NCI-H748 treated with DMSO at 0.1 percent for 48 hours (cell line): Measurements from ENCODE around the gene AOPEP.

Experiments
- DNase-seq: peaks from one replicate; lab custom pipeline; 2025; lab: John Stamatoyannopoulos, UW

Gene AOPEP

DNA sequence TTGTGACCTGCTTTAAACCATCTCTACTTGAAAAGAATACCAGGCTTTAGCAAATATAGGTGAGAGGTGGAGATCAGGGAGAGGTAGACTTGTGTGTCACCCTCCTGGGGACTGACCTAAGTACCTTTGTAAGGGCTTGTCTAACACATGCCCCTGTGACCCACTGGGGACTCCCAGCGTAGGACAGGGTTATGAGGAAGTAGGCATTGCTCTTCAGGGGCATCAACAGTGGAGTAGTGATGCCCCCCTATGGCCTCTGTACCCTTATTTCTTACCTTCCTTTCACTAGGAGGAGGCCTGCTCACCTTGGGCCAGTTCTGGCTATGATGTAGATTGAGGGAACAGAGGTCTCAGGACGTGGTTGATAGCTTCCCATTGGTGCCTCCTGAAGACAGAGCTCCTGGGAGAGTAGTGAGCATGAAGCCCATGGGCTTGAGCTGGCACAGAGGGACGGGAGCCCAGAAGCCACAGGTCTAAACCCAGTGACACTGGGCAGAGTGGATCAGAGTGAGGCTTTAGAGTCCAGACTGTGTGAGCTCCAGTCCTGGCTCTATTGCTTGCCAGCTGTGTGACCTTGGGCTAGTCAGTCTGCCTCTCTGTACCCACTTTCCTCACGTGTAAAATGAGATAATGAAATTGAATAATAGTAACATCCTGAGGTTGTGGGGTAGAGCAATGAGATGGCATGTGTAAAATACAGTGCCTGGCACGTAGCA is 191.7 kb downstream of the AOPEP start:
- DNase-seq, result no peak

DNA sequence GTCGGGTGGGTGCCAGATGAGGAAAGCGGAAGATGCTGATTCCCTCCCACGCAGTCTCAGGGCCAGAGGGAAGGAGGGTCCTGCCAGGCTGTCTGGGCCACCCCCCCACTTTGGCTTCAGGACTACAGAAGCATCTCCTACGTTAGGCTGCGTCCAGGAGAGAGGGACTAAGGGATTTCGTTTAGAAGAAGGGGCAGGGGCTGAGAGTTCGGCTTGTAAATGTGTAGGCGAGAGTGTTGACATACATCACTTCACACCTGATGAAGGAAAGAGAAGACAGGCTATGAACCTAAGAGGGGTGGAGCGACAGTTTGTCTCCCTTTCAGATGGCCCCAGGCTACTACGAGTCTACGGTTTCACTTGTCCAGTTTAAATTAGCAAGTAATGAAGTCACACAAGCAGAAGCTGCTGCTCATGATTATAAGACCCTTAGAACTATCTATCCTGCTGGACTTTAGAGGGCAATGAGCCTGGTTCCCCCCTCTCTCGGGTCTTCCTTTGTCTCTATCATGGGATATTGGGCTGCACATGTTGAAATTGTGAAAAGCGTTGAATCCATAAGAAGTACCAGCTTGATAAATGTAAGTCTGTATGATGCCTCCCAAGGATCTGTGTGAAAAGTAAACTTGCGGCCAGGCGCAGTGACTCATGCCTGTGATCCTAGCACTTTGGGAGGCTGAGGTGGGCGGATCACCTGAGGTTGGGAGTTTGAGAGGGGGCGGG is 193.0 kb downstream of the AOPEP start:
- DNase-seq, result no peak

DNA sequence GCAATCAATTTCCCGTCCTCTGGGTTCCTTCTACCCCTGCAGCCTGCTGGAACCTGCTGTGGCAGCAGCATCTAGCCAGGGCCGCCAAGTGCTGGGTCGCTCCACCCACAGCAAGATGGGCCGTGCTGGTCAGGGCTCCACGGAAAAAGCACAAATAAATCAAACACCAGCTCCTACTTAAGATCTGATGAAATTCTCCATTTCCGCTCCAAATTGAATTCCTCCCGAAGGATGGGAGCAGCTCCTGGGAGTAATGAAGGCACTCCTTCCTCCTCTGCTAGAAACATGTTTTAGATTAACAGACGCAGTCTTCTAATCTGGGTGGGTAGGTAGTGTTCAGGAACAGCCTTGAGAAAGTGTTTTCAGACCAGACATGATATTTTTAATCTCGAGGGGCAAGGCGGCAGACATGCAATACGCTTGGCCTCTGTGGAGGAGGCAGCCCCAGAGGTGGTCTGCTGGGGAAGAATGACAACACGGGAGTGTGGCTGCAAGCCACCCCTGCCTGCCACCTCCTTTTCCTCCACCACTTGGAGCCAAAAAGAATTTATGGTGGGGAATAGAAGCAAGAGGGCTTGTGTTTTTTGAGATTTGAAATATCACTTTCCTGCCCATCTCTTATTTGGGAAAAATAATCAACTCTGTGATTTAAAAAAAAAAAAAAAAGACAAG is 194.1 kb downstream of the AOPEP start:
- DNase-seq, result no peak

DNA sequence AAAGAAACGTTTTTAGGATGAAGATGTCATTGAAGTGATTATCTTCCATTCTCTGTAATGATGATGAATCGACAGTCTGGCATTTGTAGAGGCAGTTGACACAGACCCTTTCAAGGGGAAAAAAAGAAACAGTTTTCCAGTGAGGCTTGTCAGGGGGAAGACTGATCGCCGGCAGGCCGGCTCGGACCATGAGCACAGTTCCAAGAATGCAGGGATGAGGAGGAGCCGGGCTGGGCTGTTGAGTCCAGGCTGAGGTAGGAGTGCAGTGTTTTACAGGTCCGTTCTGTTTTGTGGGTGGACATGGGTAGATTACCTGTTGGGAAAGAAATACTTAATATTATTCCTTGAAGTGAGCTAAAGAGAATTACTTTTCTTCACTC is 194.6 kb downstream of the AOPEP start:
- DNase-seq, result no peak

DNA sequence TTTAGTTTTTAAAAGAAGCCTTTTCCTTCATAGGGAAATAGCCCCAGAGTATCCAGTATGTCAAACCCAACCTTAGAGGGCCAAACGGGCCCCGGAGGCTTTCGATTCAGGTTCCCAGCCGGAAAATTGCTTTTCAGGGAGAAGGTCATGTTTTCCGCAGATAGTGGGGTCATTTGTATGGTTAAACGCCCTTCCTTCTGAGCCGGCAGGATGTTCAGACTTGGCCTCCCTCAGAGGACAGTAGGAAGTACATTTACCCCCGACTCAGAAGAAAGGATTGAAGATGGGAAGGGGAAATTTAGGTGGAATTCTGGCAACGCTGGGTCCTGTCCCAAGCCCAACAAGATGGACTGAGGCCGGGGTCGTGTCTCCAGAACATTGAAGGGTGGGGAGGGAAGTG is 195.2 kb downstream of the AOPEP start:
- DNase-seq, result no peak

- DNase-seq, result no peak
These were observed 195.7 kb downstream of the AOPEP start for GRCh38 chr9:94922098-94922607.

DNA sequence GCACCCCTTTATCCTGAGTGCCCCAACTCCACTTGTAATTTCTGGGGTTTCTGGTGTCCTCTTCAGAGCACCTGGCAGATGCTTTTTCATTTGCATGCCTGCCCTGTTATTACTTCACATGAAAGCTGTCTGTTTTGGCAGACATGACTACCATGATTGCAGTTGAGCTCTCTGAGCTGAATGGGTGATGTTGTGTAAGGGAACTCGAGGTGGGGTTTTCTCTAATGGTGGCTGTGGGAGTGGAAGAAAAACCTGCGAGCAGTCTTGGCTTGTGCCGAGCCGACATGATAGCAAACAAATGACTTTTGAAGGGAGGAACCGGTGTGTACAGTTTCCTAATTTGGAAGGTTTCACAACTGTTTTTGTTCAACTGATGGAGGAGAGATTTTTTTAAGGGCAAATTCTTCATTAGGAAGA is 196.2 kb downstream of the AOPEP start:
- no peak for DNase-seq

GRCh38 chr9:94923326-94924089 is 197.0 kb downstream of the AOPEP start:
- no peak for DNase-seq

- DNase-seq, result no peak
These were observed 199.4 kb downstream of the AOPEP start for GRCh38 chr9:94925751-94926430.

DNA sequence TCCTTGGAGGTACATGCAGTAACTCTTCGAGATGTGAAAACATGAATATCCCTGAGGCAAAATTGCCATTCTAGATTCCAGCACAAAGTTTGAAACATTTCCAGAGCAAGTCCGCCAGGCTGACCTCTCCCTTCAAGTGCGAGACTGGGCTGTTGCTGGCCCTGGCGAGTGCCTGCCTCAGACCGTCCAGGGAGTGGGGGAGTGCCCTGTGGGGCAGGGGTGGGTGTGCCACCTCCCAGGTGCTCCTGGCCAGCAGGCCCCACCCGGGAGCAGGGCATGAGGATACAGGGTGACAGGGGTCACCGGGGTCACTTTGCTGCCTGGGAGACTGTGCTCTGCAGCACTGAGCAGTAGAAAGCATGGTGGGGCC is 199.9 kb downstream of the AOPEP start:
- no peak for DNase-seq

DNA sequence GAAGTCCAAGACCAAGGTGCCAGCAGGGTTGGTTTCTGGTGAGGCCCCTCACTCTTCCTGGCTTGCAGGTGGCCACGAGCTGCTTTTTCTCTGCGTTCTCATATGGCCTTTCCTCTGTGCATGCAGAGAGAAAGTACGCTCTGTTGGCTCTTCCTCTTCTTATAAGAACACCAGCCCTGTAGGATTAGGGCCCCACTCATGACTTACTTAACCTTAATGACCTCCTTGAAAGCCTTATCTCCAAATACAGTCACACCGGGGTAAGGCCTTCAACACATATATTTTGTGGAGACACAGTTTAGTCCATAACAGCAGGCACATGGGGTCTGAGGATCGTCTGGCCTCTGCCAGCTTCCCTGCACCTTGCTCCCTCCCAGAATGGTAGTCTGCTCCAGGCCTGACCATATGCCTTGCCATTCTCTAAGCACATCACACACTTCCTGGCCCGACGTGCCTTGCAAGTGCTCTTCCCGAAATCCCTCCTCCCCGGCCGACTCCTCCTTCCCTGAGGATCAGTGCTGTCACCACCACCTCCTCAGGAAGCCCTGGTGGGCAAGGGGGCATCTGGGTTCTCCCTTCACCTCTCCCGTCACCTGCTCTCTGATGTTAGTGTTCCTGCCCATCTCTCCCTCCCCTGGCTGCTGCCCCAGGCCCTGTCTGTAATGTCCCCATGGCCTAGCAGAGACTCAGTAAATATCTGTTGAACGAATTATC is 200.7 kb downstream of the AOPEP start:
- DNase-seq, result no peak

DNA sequence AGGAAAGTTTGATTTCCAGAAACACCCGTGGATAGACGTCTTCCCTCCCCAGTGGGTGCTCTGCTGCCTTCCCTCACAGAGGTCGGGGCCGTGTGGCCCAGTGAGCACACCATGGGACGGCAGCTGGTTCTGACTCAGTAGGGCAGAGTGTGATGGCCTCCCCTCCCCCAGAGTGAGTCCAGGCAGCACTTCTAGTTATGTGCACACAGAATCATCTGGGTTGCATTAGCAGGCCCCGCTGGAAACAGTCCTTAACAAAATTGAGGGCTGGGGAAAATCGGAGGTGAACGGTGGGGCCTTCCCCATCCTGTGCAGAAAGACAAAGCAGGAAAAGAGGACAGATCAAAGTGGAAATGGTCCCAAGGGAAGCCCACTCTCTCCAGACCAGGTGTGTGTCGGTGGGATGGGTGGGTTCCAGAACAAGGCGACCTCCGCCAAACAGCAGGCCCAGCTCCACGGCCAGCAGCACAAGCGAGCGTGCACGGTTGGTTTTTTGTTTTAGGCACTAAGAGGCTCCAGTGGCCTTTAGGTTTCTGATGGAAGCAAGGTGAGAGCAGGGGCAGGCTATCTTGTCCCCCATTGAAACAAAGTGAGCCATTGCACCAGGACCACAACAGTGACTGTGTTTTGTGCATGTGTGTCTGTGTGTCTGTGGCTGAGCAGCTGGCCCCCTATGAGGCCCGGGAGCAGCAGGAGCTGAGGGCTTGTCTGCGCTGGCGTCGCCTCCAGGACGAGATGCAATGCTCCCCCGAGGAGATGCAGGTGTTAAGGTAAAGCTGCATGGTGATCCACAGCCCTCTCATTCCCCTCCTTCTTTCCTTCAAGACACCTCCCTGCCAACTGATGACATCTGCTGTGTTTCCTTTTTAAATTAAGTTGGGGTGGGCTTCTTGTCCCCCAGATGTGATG is 201.5 kb downstream of the AOPEP start:
- DNase-seq, result no peak

GRCh38 chr9:94928691-94929368 is 202.3 kb downstream of the AOPEP start:
- DNase-seq, result no peak

GRCh38 chr9:94929369-94929756 is 202.9 kb downstream of the AOPEP start:
- no peak for DNase-seq

DNA sequence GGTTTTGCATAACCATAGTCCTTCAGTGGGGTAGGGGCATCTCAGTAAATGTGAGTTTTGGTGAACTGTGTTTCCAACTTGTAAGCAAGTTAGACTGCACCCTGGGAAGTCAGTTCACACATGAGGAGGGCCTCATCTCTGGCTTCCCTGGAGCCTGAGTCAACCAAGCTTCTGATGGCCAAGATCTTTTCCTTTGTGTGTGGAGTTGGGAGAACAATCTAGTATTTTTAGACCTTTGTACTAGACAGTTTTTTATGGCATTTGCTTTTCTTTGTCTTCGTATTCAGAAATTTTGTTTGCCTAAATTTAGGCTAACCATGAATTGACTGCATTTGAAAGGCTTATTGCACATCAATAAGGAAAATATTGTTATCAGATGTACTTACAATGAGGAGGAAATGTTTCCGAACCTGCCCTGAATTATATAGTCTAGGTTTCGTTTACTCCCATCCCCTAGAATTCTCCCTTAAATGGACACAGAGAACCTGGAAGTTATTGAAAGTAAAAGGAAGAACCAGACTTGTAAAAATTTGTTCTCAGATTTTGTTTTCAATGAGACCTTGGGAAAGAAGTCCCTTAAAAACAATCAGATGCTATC is 204.6 kb downstream of the AOPEP start:
- no peak for DNase-seq

DNA sequence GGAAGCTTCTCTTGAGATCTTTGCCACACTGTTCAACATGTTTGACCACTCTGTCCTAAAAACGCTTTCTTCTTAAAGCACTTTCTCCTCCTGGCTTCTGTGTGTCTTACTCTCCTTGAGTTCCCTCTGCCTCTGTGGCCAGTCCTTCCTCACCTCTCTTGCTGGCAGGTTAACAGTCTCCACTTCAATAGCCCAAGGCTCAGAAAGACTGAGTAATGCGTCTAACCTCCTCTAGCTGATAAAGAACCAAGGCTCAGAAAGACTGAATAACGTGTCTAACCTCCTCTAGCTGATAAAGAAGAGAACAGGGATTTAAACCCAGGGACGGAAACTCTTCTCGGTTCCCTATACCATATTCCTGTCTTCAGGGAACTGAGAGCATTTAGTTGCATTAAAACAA is 205.2 kb downstream of the AOPEP start:
- no peak for DNase-seq

- DNase-seq, result no peak
These were observed 206.4 kb downstream of the AOPEP start for GRCh38 chr9:94932652-94933510.

DNA sequence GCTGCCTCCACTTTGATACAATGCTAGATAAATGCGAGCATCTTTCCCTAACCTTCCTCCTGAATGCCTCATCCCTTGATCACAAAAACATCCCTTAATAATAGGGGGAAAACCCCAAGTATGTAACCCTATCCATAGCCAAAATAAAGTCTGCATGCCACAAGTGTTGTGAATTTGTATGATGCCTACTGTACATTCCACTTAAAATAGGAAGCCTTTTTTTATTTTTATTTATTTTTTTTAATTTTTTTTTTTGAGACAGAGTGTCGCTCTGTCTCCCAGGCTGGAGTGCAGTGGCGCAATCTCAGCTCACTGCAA is 207.0 kb downstream of the AOPEP start:
- no peak for DNase-seq
